ENCODE results near the gene C1QTNF9.
"Not testable (repeated sequence)": the region's sequence is repeated elsewhere in the genome, so short reads cannot be mapped to it uniquely, and the experiment has no call there.

The C1QTNF9 gene

GRCh38 chr13:24357756-24358155, 48.4 kb downstream of the C1QTNF9 start:
- H3K4me1 ChIP-seq (ENCODE audit: control insufficient read depth in 2 of 2, insufficient read depth in 2 of 2, low read length in 2 of 2), result peaks cover 10 to 17% of the 10 kb centered on the region in 2 donors
- H3K9me3 ChIP-seq (ENCODE audit: control insufficient read depth in 2 of 2, low read length in 2 of 2), result no peaks in the 10 kb centered on the region
- no peak overlapping the region for H3K9ac ChIP-seq (ENCODE audit: low read depth in 1 of 2, low read length in 2 of 2)
- H3K27ac ChIP-seq (ENCODE audit: low read depth in 2 of 2, low read length in 2 of 2), result no peak overlapping the region
- H3K27me3 ChIP-seq (ENCODE audit: control insufficient read depth in 2 of 2, insufficient read depth in 2 of 2, low read length in 2 of 2), result no peaks in the 10 kb centered on the region
- no peaks in the 10 kb centered on the region for H3K36me3 ChIP-seq (ENCODE audit: control insufficient read depth in 2 of 2, insufficient read depth in 2 of 2, low read length in 2 of 2)
- no peak overlapping the region for H3K4me3 ChIP-seq (ENCODE audit: low read length in 2 of 2)

DNA sequence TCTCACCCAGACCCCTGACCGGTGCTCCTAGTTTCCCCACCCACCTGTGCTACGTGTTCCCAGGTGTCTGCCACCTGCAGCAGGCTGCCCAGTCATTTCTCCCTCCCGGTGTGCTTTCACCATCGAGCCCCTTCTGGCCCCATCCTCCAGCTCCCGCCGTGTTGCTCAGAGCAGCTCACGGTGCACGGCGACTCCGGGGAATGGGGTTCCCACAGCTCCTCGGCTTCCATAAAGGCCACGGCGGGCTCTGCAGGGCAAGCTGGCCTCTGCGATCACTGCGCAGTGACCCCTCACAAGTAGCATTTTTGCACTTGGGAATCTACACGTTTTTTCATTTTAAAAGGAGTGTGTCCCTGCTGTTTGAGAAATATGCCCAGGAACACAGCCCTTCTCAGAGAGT, 49.5 kb downstream of the C1QTNF9 start:
- H3K27ac ChIP-seq (ENCODE audit: low read depth in 2 of 2, low read length in 2 of 2); H3K4me3 ChIP-seq (ENCODE audit: low read length in 2 of 2); H3K9me3 ChIP-seq (ENCODE audit: control insufficient read depth in 2 of 2, low read length in 2 of 2); H3K27me3 ChIP-seq (ENCODE audit: control insufficient read depth in 2 of 2, insufficient read depth in 2 of 2, low read length in 2 of 2); H3K36me3 ChIP-seq (ENCODE audit: control insufficient read depth in 2 of 2, insufficient read depth in 2 of 2, low read length in 2 of 2); H3K9ac ChIP-seq (ENCODE audit: low read depth in 1 of 2, low read length in 2 of 2): not testable (repeated sequence)
- H3K4me1 ChIP-seq (ENCODE audit: control insufficient read depth in 2 of 2, insufficient read depth in 2 of 2, low read length in 2 of 2), result peaks cover 10 to 17% of the 10 kb centered on the region in 2 donors

DNA sequence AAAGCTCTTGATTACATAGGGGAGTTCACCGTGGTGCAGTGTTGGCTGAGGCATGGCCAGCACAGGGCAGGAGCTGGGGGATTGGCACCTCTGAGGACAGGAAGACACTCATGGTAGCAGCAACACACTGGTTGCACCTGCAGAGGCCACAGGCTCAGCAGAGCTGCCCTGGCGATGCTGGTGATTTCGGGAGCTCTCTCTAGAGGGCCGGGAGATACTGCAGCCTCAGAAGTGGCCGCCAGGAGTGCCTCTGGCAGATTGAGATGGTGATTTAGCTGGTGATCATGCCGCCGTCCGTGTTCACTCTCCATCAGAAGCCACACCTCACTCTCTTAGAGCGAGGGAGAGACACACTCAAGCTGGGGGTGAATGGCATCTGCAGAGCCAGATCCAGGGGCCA, 49.9 kb downstream of the C1QTNF9 start:
- not testable (repeated sequence) for H3K27ac ChIP-seq (ENCODE audit: low read depth in 2 of 2, low read length in 2 of 2); H3K4me3 ChIP-seq (ENCODE audit: low read length in 2 of 2); H3K27me3 ChIP-seq (ENCODE audit: control insufficient read depth in 2 of 2, insufficient read depth in 2 of 2, low read length in 2 of 2); H3K9ac ChIP-seq (ENCODE audit: low read depth in 1 of 2, low read length in 2 of 2); H3K9me3 ChIP-seq (ENCODE audit: control insufficient read depth in 2 of 2, low read length in 2 of 2); H3K36me3 ChIP-seq (ENCODE audit: control insufficient read depth in 2 of 2, insufficient read depth in 2 of 2, low read length in 2 of 2)
- peaks cover 10 to 17% of the 10 kb centered on the region in 2 donors for H3K4me1 ChIP-seq (ENCODE audit: control insufficient read depth in 2 of 2, insufficient read depth in 2 of 2, low read length in 2 of 2)

- Histone ChIP-seq H3K4me3 (ENCODE audit: low read length in 2 of 2) (no peak overlapping the region), H3K27ac (ENCODE audit: low read depth in 2 of 2, low read length in 2 of 2) (peak overlapping the region; percentile 67 to 84), H3K27me3 (ENCODE audit: control insufficient read depth in 2 of 2, insufficient read depth in 2 of 2, low read length in 2 of 2) (no peaks in the 10 kb centered on the region), H3K36me3 (ENCODE audit: control insufficient read depth in 2 of 2, insufficient read depth in 2 of 2, low read length in 2 of 2) (no peaks in the 10 kb centered on the region), H3K9me3 (ENCODE audit: control insufficient read depth in 2 of 2, low read length in 2 of 2) (no peaks in the 10 kb centered on the region), H3K9ac (ENCODE audit: low read depth in 1 of 2, low read length in 2 of 2) (peak overlapping the region in 1 of 2 donors; percentile 39), H3K4me1 (ENCODE audit: control insufficient read depth in 2 of 2, insufficient read depth in 2 of 2, low read length in 2 of 2) (peaks cover 10 to 17% of the 10 kb centered on the region in 2 donors)
These were observed 50.7 kb downstream of the C1QTNF9 start for GRCh38 chr13:24360106-24360505.

- peaks cover 10 to 17% of the 10 kb centered on the region in 2 donors for H3K4me1 ChIP-seq (ENCODE audit: control insufficient read depth in 2 of 2, insufficient read depth in 2 of 2, low read length in 2 of 2)
- H3K4me3 ChIP-seq (ENCODE audit: low read length in 2 of 2), result no peak overlapping the region
- H3K27ac ChIP-seq (ENCODE audit: low read depth in 2 of 2, low read length in 2 of 2), result peak overlapping the region; percentile 79 to 84
- H3K36me3 ChIP-seq (ENCODE audit: control insufficient read depth in 2 of 2, insufficient read depth in 2 of 2, low read length in 2 of 2), result no peaks in the 10 kb centered on the region
- H3K27me3 ChIP-seq (ENCODE audit: control insufficient read depth in 2 of 2, insufficient read depth in 2 of 2, low read length in 2 of 2), result no peaks in the 10 kb centered on the region
- H3K9ac ChIP-seq (ENCODE audit: low read depth in 1 of 2, low read length in 2 of 2), result peak overlapping the region in 1 of 2 donors; percentile 39
- no peaks in the 10 kb centered on the region for H3K9me3 ChIP-seq (ENCODE audit: control insufficient read depth in 2 of 2, low read length in 2 of 2)
These were observed 51.7 kb downstream of the C1QTNF9 start for GRCh38 chr13:24361113-24361512.

DNA sequence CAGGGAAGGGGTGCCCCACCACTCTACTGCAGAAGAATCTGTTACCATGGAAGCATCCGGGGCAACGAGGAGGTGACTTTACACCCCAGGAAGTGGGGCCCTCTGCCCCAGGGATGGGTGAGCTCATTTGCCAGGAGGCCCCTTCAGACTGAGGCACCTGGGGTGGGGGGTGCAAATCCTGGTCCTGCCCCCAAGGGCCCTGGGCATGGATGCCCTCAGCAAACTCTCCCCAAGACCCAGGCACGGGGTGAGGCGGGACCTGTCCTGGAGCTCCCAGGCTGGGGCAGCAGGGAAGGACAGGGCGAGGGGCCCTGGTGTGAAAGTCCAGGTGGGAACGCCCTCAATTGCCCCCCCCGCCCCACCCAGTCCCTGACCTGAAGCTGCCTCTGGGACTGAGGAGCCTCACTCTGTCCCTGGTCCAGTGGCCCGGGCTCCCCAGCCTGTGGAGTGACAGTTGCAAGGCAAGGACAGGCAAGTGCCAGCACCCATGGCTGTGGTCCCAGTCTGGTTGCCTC, 52.5 kb downstream of the C1QTNF9 start:
- H3K27ac ChIP-seq (ENCODE audit: low read depth in 2 of 2, low read length in 2 of 2), result peak overlapping the region; percentile 79 to 82
- H3K36me3 ChIP-seq (ENCODE audit: control insufficient read depth in 2 of 2, insufficient read depth in 2 of 2, low read length in 2 of 2), result no peaks in the 10 kb centered on the region
- H3K4me1 ChIP-seq (ENCODE audit: control insufficient read depth in 2 of 2, insufficient read depth in 2 of 2, low read length in 2 of 2), result peaks cover 10 to 17% of the 10 kb centered on the region in 2 donors
- H3K27me3 ChIP-seq (ENCODE audit: control insufficient read depth in 2 of 2, insufficient read depth in 2 of 2, low read length in 2 of 2), result no peaks in the 10 kb centered on the region
- H3K9me3 ChIP-seq (ENCODE audit: control insufficient read depth in 2 of 2, low read length in 2 of 2), result no peaks in the 10 kb centered on the region
- peak overlapping the region in 1 of 2 donors; percentile 24 for H3K9ac ChIP-seq (ENCODE audit: low read depth in 1 of 2, low read length in 2 of 2)
- no peak overlapping the region for H3K4me3 ChIP-seq (ENCODE audit: low read length in 2 of 2)

- Histone ChIP-seq H3K4me3 (ENCODE audit: low read length in 2 of 2) (no peak overlapping the region), H3K36me3 (ENCODE audit: control insufficient read depth in 2 of 2, insufficient read depth in 2 of 2, low read length in 2 of 2) (no peaks in the 10 kb centered on the region), H3K9ac (ENCODE audit: low read depth in 1 of 2, low read length in 2 of 2) (no peak overlapping the region), H3K27ac (ENCODE audit: low read depth in 2 of 2, low read length in 2 of 2) (peak overlapping the region; percentile 40 to 48), H3K9me3 (ENCODE audit: control insufficient read depth in 2 of 2, low read length in 2 of 2) (no peaks in the 10 kb centered on the region), H3K4me1 (ENCODE audit: control insufficient read depth in 2 of 2, insufficient read depth in 2 of 2, low read length in 2 of 2) (peaks cover 10 to 17% of the 10 kb centered on the region in 2 donors), H3K27me3 (ENCODE audit: control insufficient read depth in 2 of 2, insufficient read depth in 2 of 2, low read length in 2 of 2) (no peaks in the 10 kb centered on the region)
These were observed 53.1 kb downstream of the C1QTNF9 start for GRCh38 chr13:24362435-24362952.

DNA sequence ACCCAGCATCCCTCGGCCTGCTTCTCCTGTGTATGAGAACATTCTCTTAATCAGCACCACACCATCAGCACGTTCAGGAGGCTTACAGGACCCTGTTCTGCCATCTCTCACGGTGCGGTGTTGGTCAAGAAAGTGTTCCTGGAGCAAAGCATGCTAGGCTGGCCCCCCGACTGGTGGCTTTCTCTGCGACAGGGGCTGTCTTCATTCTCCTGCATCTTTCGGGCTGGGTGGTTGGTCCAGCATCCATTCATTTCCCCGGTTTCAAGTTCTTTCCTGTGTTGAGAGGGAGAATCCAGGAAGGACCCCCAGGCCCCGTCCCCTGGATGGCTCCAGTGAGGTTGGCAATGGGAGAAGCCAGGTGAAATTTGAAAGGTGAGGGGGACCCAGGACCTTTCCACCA, 55.8 kb downstream of the C1QTNF9 start:
- H3K4me3 ChIP-seq (ENCODE audit: low read length in 2 of 2), result no peak overlapping the region
- no peak overlapping the region for H3K27ac ChIP-seq (ENCODE audit: low read depth in 2 of 2, low read length in 2 of 2)
- H3K9me3 ChIP-seq (ENCODE audit: control insufficient read depth in 2 of 2, low read length in 2 of 2), result no peaks in the 10 kb centered on the region
- H3K9ac ChIP-seq (ENCODE audit: low read depth in 1 of 2, low read length in 2 of 2), result no peak overlapping the region
- H3K27me3 ChIP-seq (ENCODE audit: control insufficient read depth in 2 of 2, insufficient read depth in 2 of 2, low read length in 2 of 2), result no peaks in the 10 kb centered on the region
- H3K4me1 ChIP-seq (ENCODE audit: control insufficient read depth in 2 of 2, insufficient read depth in 2 of 2, low read length in 2 of 2), result peaks cover 10 to 17% of the 10 kb centered on the region in 2 donors
- no peaks in the 10 kb centered on the region for H3K36me3 ChIP-seq (ENCODE audit: control insufficient read depth in 2 of 2, insufficient read depth in 2 of 2, low read length in 2 of 2)

DNA sequence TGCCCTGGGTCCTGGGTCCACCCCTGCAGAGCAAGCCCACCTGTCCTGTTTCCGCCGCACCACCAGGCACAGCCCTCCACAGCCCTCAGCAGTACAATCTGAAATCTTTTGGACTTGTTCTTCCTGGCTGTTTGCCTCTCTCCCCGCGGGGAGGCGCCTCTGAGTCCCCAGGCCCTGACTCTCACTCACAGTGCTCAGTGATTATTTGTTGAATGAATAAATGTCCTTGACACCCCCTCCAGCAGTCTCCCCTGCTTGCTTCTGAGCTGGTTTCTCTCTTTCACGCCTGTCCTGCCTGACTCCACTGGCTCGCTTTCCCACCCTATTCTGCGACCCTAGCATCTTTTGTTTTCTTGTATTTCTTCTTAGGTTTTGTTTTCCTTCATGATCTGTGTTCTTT, 56.9 kb downstream of the C1QTNF9 start:
- H3K4me1 ChIP-seq (ENCODE audit: control insufficient read depth in 2 of 2, insufficient read depth in 2 of 2, low read length in 2 of 2); H3K36me3 ChIP-seq (ENCODE audit: control insufficient read depth in 2 of 2, insufficient read depth in 2 of 2, low read length in 2 of 2); H3K27me3 ChIP-seq (ENCODE audit: control insufficient read depth in 2 of 2, insufficient read depth in 2 of 2, low read length in 2 of 2); H3K27ac ChIP-seq (ENCODE audit: low read depth in 2 of 2, low read length in 2 of 2); H3K9ac ChIP-seq (ENCODE audit: low read depth in 1 of 2, low read length in 2 of 2); H3K4me3 ChIP-seq (ENCODE audit: low read length in 2 of 2); H3K9me3 ChIP-seq (ENCODE audit: control insufficient read depth in 2 of 2, low read length in 2 of 2): not testable (repeated sequence)

- H3K27me3 ChIP-seq (ENCODE audit: control insufficient read depth in 2 of 2, insufficient read depth in 2 of 2, low read length in 2 of 2); H3K9ac ChIP-seq (ENCODE audit: low read depth in 1 of 2, low read length in 2 of 2); H3K9me3 ChIP-seq (ENCODE audit: control insufficient read depth in 2 of 2, low read length in 2 of 2); H3K36me3 ChIP-seq (ENCODE audit: control insufficient read depth in 2 of 2, insufficient read depth in 2 of 2, low read length in 2 of 2); H3K4me1 ChIP-seq (ENCODE audit: control insufficient read depth in 2 of 2, insufficient read depth in 2 of 2, low read length in 2 of 2); H3K27ac ChIP-seq (ENCODE audit: low read depth in 2 of 2, low read length in 2 of 2); H3K4me3 ChIP-seq (ENCODE audit: low read length in 2 of 2): not testable (repeated sequence)
These were observed 61.9 kb downstream of the C1QTNF9 start for GRCh38 chr13:24371273-24371672.
